ENCODE results near the gene GAS2. TPM values are rescaled to one million over a fixed set of nuclear protein-coding genes. Genes with fewer than 3 reads are reported as not detected.

The GAS2 gene
- total and polyA plus RNA-seq, 2 of the 4 experiments (the other 2 are of a cell fraction): 0.51 to 0.90 TPM

DNA sequence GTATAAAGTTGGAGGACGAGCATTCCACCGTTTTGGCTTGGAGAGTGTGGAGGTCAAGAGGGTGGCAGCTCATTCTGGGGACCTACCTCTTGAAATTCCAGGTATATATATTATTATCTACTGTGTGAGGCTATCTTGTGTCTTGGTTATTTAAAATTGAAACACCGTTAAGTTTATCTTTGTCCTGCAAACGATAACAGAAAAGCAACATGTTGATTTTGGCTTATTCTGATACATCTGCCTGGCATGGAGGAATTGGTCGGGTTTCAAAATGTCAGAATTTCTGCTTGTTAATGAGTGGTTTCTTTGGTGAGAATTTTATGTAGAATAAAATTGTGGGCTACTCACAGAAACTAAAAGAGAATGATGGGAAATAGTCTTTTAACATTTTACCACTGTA lies 108.8 kb downstream of the GAS2 start:
- H2BK5ac ChIP-seq (ENCODE audit: low read depth, low read length, poor library complexity, severe bottlenecking): no peak overlapping the region
- dilution Hi-C loops (cut with HindIII; ENCODE audit: low sequenced_read_pairs, unreplicated experiment): no loop called here
- 48% methylated on average over 2 of the region's 5 CpGs; no CpG with 5 or more reads in 1 of the 2 experiments for WGBS, 2 experiments (ENCODE audit: extremely low coverage in 2 of 2, insufficient read length in 1 of 2)

More for the DNA sequence above, 108.8 kb downstream of the GAS2 start:
- no peaks in the 10 kb centered on the region for H3K9me1 ChIP-seq (ENCODE audit: insufficient read depth, low read length)
- no peak overlapping the region for H3K4me3 ChIP-seq (ENCODE audit: insufficient read depth, low read depth, low read length)
- no peak overlapping the region for H4K8ac ChIP-seq (ENCODE audit: low read depth in 2 of 2, low read length in 2 of 2)
- H2AK5ac ChIP-seq (ENCODE audit: low read depth, low read length): no peak overlapping the region
- no peak overlapping the region for H2AK9ac ChIP-seq (replicated peaks; ENCODE audit: low read depth, low read length, poor library complexity)
- H3K56ac ChIP-seq (ENCODE audit: extremely low read depth, insufficient read depth, low read length): no peak overlapping the region
- H3K4ac ChIP-seq (ENCODE audit: low read depth, low read length): no peak overlapping the region
- no peaks in the 10 kb centered on the region for H3K9me3 ChIP-seq (ENCODE audit: control insufficient read depth, insufficient read depth, low read length)
- no peak for DNase-seq
- no peak overlapping the region for H2AFZ ChIP-seq (replicated peaks; ENCODE audit: low read length, poor library complexity)
- BruUV-seq (replicated peaks): no TSS peak
- intact Hi-C loops (cut with micrococcal nuclease) (no loop called here), in situ Hi-C loops (cut with MboI; ENCODE audit: low sequenced_read_pairs) (no loop called here)
- H3K27me3 ChIP-seq (ENCODE audit: control insufficient read depth, insufficient read depth, low read length): 0 out of 2 replicates have a peak, but pooled peaks cover 1% of the 10 kb centered on the region
- H4K5ac ChIP-seq (ENCODE audit: low read depth, low read length): no peak overlapping the region
- CTCF ChIA-PET: interaction anchor here (1.9 kb wide), 1 partner anchor 12 kb away, joined by 7 read pairs; no protein-coding TSS in a partner anchor
- no peak overlapping the region for H3K18ac ChIP-seq (ENCODE audit: low read depth, low read length)
- H3K4me1 ChIP-seq (ENCODE audit: control insufficient read depth, insufficient read depth, low read length): no peaks in the 10 kb centered on the region
- no peak overlapping the region for H2BK120ac ChIP-seq (ENCODE audit: low read depth, low read length)
- H3K27ac ChIP-seq (ENCODE audit: insufficient read depth, low read length): no peak overlapping the region
- H3K79me1 ChIP-seq (ENCODE audit: low read depth in 1 of 2, low read length in 2 of 2): no peaks in the 10 kb centered on the region
- no peak overlapping the region for H2BK20ac ChIP-seq (ENCODE audit: low read depth, low read length)
- POLR2A ChIA-PET (ENCODE audit: unreplicated experiment): no interaction called here
- no peak overlapping the region for H3K4me2 ChIP-seq (ENCODE audit: low read depth, low read length)
- no peak for TF ChIP-seq RFX5 (IDR thresholded peaks at IDR 0.05; ENCODE audit: low read depth, low read length)
- TF ChIP-seq MAZ (IDR thresholded peaks at IDR 0.05; ENCODE audit: borderline replicate concordance, low read depth, low read length): no peak
- no peak for TF ChIP-seq NFE2L2 (IDR thresholded peaks at IDR 0.05; ENCODE audit: low read depth, low read length)
- no peak for TF ChIP-seq MAFK (IDR thresholded peaks at IDR 0.05; ENCODE audit: low read depth, low read length)
- TF ChIP-seq POLR2A (IDR thresholded peaks at IDR 0.05; ENCODE audit: low read depth, low read length): no peak
- no peak for TF ChIP-seq CTCF (conservative IDR thresholded peaks at IDR 0.05; ENCODE audit: low read depth, low read length)
- TF ChIP-seq MXI1 (IDR thresholded peaks at IDR 0.05; ENCODE audit: borderline replicate concordance, low read depth, low read length): no peak
- no peak for TF ChIP-seq CHD1 (IDR thresholded peaks at IDR 0.05; ENCODE audit: low read depth, low read length)
- no peaks in the 10 kb centered on the region for H4K20me1 ChIP-seq (ENCODE audit: insufficient read depth, low read length)
- H3K36me3 ChIP-seq (ENCODE audit: control insufficient read depth, insufficient read depth, low read length): no peaks in the 10 kb centered on the region
- no peak overlapping the region for H2BK15ac ChIP-seq (ENCODE audit: low read depth, low read length)
- H3K14ac ChIP-seq (replicated peaks; ENCODE audit: low read depth, low read length): no peak overlapping the region
- H3K23ac ChIP-seq (ENCODE audit: low read depth, low read length): no peak overlapping the region
- no peak overlapping the region for H4K91ac ChIP-seq (ENCODE audit: insufficient read depth, low read depth, low read length)
- ATAC-seq (ENCODE audit: low read depth): no peak
- H3K9ac ChIP-seq (ENCODE audit: low read depth, low read length): no peak overlapping the region

Data from IMR-90 (cell line).